Endothelial cell of umbilical vein (primary cell): ENCODE data around the gene TBC1D4. TPM values are rescaled to one million over a fixed set of nuclear protein-coding genes. Genes with fewer than 3 reads are reported as not detected.

Source experiments
- BruUV-seq: library from RNA; stranded (reverse); fragments of 400-500 nt; replicated peaks from 2 replicates; lab custom pipeline; 2021; lab: Mats Ljungman, UMichigan
- CTCF ChIA-PET: fragments of 300-600, 350-600 bp; sonication (Branson Sonifier 250); formaldehyde crosslinking; loops from one replicate; lab custom pipeline; 2021; ENCODE audit warnings: antibody characterized with exemption, inconsistent platforms; lab: Charles Lee
- POLR2A ChIA-PET: fragments of 300-600, 350-600 bp; sonication (Branson Sonifier 250); formaldehyde crosslinking; loops from one replicate; lab custom pipeline; 2021; ENCODE audit warnings: antibody characterized with exemption, inconsistent platforms; lab: Charles Lee
- DNase-seq: peaks from one replicate; pipeline ENCODE4 v3.0.0-alpha.2; 2011; ENCODE audit warnings: low read depth, low spot score
- FAIRE-seq: peaks from 2 replicates; lab custom pipeline; 2011; peaks lifted over from hg19 to GRCh38; lab: Jason Lieb, UNC
- H2AFZ ChIP-seq: 2 replicates; pipeline ENCODE4 v1.6.0; 2012; ENCODE audit warnings: low read depth, low read length, control low read depth, inconsistent platforms
- H3K27ac ChIP-seq: 2 replicates; pipeline ENCODE4 v1.5.1; 2011; ENCODE audit warnings: low read depth, mild to moderate bottlenecking, control low read depth, low read length, moderate library complexity; ENCODE audit not compliant: insufficient read depth
- H3K27me3 ChIP-seq, 2 experiments: 2 replicates each; pipeline versions ENCODE4 v1.6.0 to v1.6.1; 2011; ENCODE audit warnings: low read length in 2 of 2, mixed read lengths in 1 of 2; ENCODE audit not compliant: control insufficient read depth in 2 of 2, insufficient read depth in 2 of 2
- H3K36me3 ChIP-seq, 2 experiments: 2 replicates in 1 of 2; 3 replicates in 1 of 2; pipeline ENCODE4 v1.5.1; 2011; ENCODE audit warnings: low read length in 2 of 2, mild to moderate bottlenecking in 1 of 2, moderate library complexity in 1 of 2; ENCODE audit not compliant: control insufficient read depth in 2 of 2, insufficient read depth in 2 of 2; ENCODE audit errors: extremely low read depth in 1 of 2
- H3K4me1 ChIP-seq: 3 replicates; pipeline ENCODE4 v1.5.1; 2011; ENCODE audit warnings: mild to moderate bottlenecking, low read length; ENCODE audit not compliant: control insufficient read depth, insufficient read depth; ENCODE audit errors: extremely low read depth
- H3K4me2 ChIP-seq: 2 replicates; pipeline ENCODE4 v1.6.1; 2011; ENCODE audit warnings: low read length, control low read depth, mixed read lengths; ENCODE audit not compliant: insufficient read depth
- H3K4me3 ChIP-seq, 3 experiments: fragments of 200-600 bp in 1 of 3; sonication (generic), shearing (Covaris generic) in 1 of 3; replicated peaks in 1 of 3; 2 replicates each; pipeline ENCODE4 v1.5.1; 2011 to 2016; ENCODE audit warnings: control low read depth in 3 of 3, low read length in 3 of 3, mild to moderate bottlenecking in 2 of 3, inconsistent platforms in 1 of 3, low read depth in 1 of 3, moderate library complexity in 1 of 3; ENCODE audit not compliant: insufficient read depth in 1 of 3
- H3K79me2 ChIP-seq: 2 replicates; pipeline ENCODE4 v1.6.0; 2012; ENCODE audit warnings: low read length, inconsistent platforms; ENCODE audit not compliant: control insufficient read depth, insufficient read depth
- H3K9ac ChIP-seq: replicated peaks from 2 replicates; pipeline ENCODE3; 2011; ENCODE audit warnings: low read length, control low read depth; ENCODE audit not compliant: insufficient read depth; ENCODE audit errors: extremely low read depth
- H3K9me1 ChIP-seq: replicated peaks from 3 replicates; pipeline ENCODE4 v1.6.0; 2011; ENCODE audit warnings: mild to moderate bottlenecking, low read length; ENCODE audit not compliant: control insufficient read depth, insufficient read depth; ENCODE audit errors: extremely low read depth
- H3K9me3 ChIP-seq: replicated peaks from 2 replicates; pipeline ENCODE4 v1.5.1; 2012; ENCODE audit warnings: low read length, inconsistent platforms; ENCODE audit not compliant: control insufficient read depth, insufficient read depth
- H4K20me1 ChIP-seq: replicated peaks from 2 replicates; pipeline ENCODE3; 2011; ENCODE audit warnings: mild to moderate bottlenecking, low read length; ENCODE audit not compliant: control insufficient read depth, insufficient read depth; ENCODE audit errors: extremely low read depth
- CTCF ChIP-seq, 2 donors: IDR thresholded peaks; 1 replicate in 1 of 2; 2 replicates in 1 of 2; pipeline ENCODE4 v1.5.1; 2011; ENCODE audit warnings: low read length in 2 of 2, mild to moderate bottlenecking in 2 of 2, moderate library complexity in 2 of 2, control low read depth in 1 of 2, inconsistent platforms in 1 of 2, low read depth in 1 of 2; ENCODE audit not compliant: insufficient read depth in 1 of 2; ENCODE audit errors: extremely low read depth in 1 of 2
- EZH2 ChIP-seq: IDR thresholded peaks from 2 replicates; pipeline ENCODE4 v1.6.1; 2012; ENCODE audit warnings: borderline replicate concordance, low read depth, mild to moderate bottlenecking, moderate library complexity, low read length, inconsistent platforms; ENCODE audit not compliant: severe bottlenecking
- FOS ChIP-seq: IDR thresholded peaks from 2 replicates; pipeline ENCODE4 v1.6.1; 2011; ENCODE audit warnings: mild to moderate bottlenecking, low read length, moderate library complexity, borderline replicate concordance; ENCODE audit not compliant: insufficient read depth
- GATA2 ChIP-seq: IDR thresholded peaks from 2 replicates; pipeline ENCODE4 v1.7.0; 2011; ENCODE audit warnings: low read depth, mild to moderate bottlenecking, moderate library complexity, mixed read lengths, low read length; ENCODE audit not compliant: insufficient read length, insufficient read depth
- JUN ChIP-seq: IDR thresholded peaks from 2 replicates; pipeline ENCODE4 v1.6.1; 2011; ENCODE audit warnings: borderline replicate concordance, low read depth; ENCODE audit not compliant: insufficient read length, insufficient read depth
- MAX ChIP-seq: IDR thresholded peaks from 2 replicates; pipeline ENCODE4 v1.6.1; 2011; ENCODE audit not compliant: insufficient read depth, insufficient read length
- MYC ChIP-seq: IDR thresholded peaks from one replicate; pipeline ENCODE4 v1.6.1; 2011; ENCODE audit warnings: mild to moderate bottlenecking, low read depth, low read length
- POLR2A ChIP-seq: IDR thresholded peaks from 2 replicates; pipeline ENCODE4 v1.6.1; 2012; ENCODE audit warnings: low read depth, mild to moderate bottlenecking, control low read depth, low read length
- POLR2AphosphoS5 ChIP-seq: IDR thresholded peaks from 2 replicates; pipeline ENCODE4 v1.6.1; 2012; ENCODE audit warnings: low read depth, mild to moderate bottlenecking, control low read depth, low read length, moderate library complexity; ENCODE audit not compliant: insufficient read depth
- dilution Hi-C: fragments of 300-500 bp; cut with MboI; formaldehyde crosslinking; loops from one replicate; pipeline ENCODE4 v1.15.0; 2019; ENCODE audit warnings: low sequenced_read_pairs; ENCODE audit not compliant: extremely low pct_ligation_motif_present
- intact Hi-C: fragments of 100-400 bp; cut with micrococcal nuclease; formaldehyde crosslinking; loops from one replicate; pipeline ENCODE4 v1.10.0; 2022
- polyA plus RNA-seq, 4 experiments: library from polyadenylated mRNA; depleted of rRNA in 3 of 4; stranded (reverse) in 3 of 4; unstranded in 1 of 4; fragments of >200 nt; gene quantifications; 2 replicates each; pipeline versions ENCODE4 v1.2.1 to v1.2.3, GENCODE V29; 2011 to 2012; ENCODE audit warnings: missing spikeins in 1 of 4
- total RNA-seq: library from RNA; stranded (reverse); gene quantifications from 2 replicates; pipeline ENCODE4 v1.2.3, GENCODE V29; 2021

TBC1D4 gene
- total and polyA plus RNA-seq, 2 donors (not counting 3 experiments of a cell fraction or from before 2014, with no cell fraction given), result 58.3 to 81.0 TPM

- peaks cover 6% of the 10 kb centered on the region for H3K79me2 ChIP-seq
- H3K27me3 ChIP-seq, result no peaks in the 10 kb centered on the region
- intact Hi-C loops (no loop called here), dilution Hi-C loops (no loop called here)
- H3K27ac ChIP-seq, result no peak overlapping the region
- no peak for DNase-seq
- no peaks in the 10 kb centered on the region for H3K36me3 ChIP-seq
- H4K20me1 ChIP-seq, result no peaks in the 10 kb centered on the region
- no peak overlapping the region for H3K4me3 ChIP-seq
- no peak overlapping the region for H3K9ac ChIP-seq
- H3K9me1 ChIP-seq, result no peaks in the 10 kb centered on the region
- H2AFZ ChIP-seq, result no peak overlapping the region
- POLR2A ChIA-PET, result no interaction called here
- no TSS peak for BruUV-seq
- FAIRE-seq, result no peak
- CTCF ChIA-PET, result no interaction called here
- no peaks in the 10 kb centered on the region for H3K9me3 ChIP-seq
- no peak overlapping the region for H3K4me2 ChIP-seq
- no peak for TF ChIP-seq MAX
- TF ChIP-seq GATA2, result no peak
- no peak for TF ChIP-seq POLR2A
- TF ChIP-seq CTCF (IDR thresholded peaks at IDR 0.05; ENCODE audit: extremely low read depth in 1 of 2, insufficient read depth in 1 of 2, low read depth in 1 of 2, low read length in 2 of 2), result no peak
- no peak for TF ChIP-seq JUN
- no peak for TF ChIP-seq FOS
- TF ChIP-seq EZH2, result no peak
- TF ChIP-seq MYC, result no peak
- no peak for TF ChIP-seq POLR2AphosphoS5
- no peaks in the 10 kb centered on the region for H3K4me1 ChIP-seq
Measured at GRCh38 chr13:75421133-75421532, 60.8 kb downstream of the TBC1D4 start.
